ENCODE measurements around the gene ZXDB.
"Not testable (repeated sequence)": the region's sequence is repeated elsewhere in the genome, so short reads cannot be mapped to it uniquely, and the experiment has no call there.

ZXDB gene

GRCh38 chrX:57591284-57592159, at the start of gene ZXDB:
Gene ZXDB (plus strand): TSS chrX:57592011. CDS start chrX:57592049, 38 bp downstream.
- DNase-seq (ENCODE audit: low spot score), result peak; percentile 16

GRCh38 chrX:57565198-57565597, 26.6 kb upstream of the ZXDB start:
- DNase-seq (ENCODE audit: low spot score), result no peak

- no peak for DNase-seq (ENCODE audit: low spot score)
Measured at GRCh38 chrX:57573754-57574153, 18.1 kb upstream of the ZXDB start.

- DNase-seq (ENCODE audit: low spot score), result not testable (repeated sequence)
Measured at GRCh38 chrX:57582948-57583347, 8.9 kb upstream of the ZXDB start.

- DNase-seq (ENCODE audit: low spot score), result no peak
Measured at GRCh38 chrX:57583477-57583876, 8.3 kb upstream of the ZXDB start.

- DNase-seq (ENCODE audit: low spot score), result no peak
Measured at GRCh38 chrX:57586360-57586759, 5.5 kb upstream of the ZXDB start.

GRCh38 chrX:57587062-57587461, 4.7 kb upstream of the ZXDB start:
- no peak for DNase-seq (ENCODE audit: low spot score)

GRCh38 chrX:57587607-57588006, 4.2 kb upstream of the ZXDB start:
- DNase-seq (ENCODE audit: low spot score), result no peak

- DNase-seq (ENCODE audit: low spot score), result peak; percentile 43
Measured at GRCh38 chrX:57592160-57592893, 516 bp downstream of the ZXDB start.

GRCh38 chrX:57592894-57593215, 1.0 kb downstream of the ZXDB start:
- peak; percentile 29 for DNase-seq (ENCODE audit: low spot score)

- no peak for DNase-seq (ENCODE audit: low spot score)
Measured at GRCh38 chrX:57595381-57595811, 3.6 kb downstream of the ZXDB start.

GRCh38 chrX:57596109-57596508, 4.3 kb downstream of the ZXDB start:
- DNase-seq (ENCODE audit: low spot score), result no peak

GRCh38 chrX:57596516-57596915, 4.7 kb downstream of the ZXDB start:
- no peak for DNase-seq (ENCODE audit: low spot score)

GRCh38 chrX:57607295-57608187, 15.7 kb downstream of the ZXDB start:
- no peak for DNase-seq (ENCODE audit: low spot score)

- DNase-seq (ENCODE audit: low spot score), result not testable (repeated sequence)
Measured at GRCh38 chrX:57613351-57613750, 21.5 kb downstream of the ZXDB start.

GRCh38 chrX:57629438-57629837, 37.6 kb downstream of the ZXDB start:
- not testable (repeated sequence) for DNase-seq (ENCODE audit: low spot score)

- no peak for DNase-seq (ENCODE audit: low spot score)
Measured at GRCh38 chrX:57640674-57641016, 48.8 kb downstream of the ZXDB start.

GRCh38 chrX:57641338-57641737, 49.5 kb downstream of the ZXDB start:
- DNase-seq (ENCODE audit: low spot score), result no peak

- no peak for DNase-seq (ENCODE audit: low spot score)
Measured at GRCh38 chrX:57643698-57644097, 51.9 kb downstream of the ZXDB start.

GRCh38 chrX:57647020-57647419, 55.2 kb downstream of the ZXDB start:
- DNase-seq (ENCODE audit: low spot score), result no peak
